Activated CD8-positive, alpha-beta T cell treated with anti-CD3 and anti-CD28 coated beads for 36 hours (primary cell): ENCODE data around the gene CAPN6. TPM values are rescaled to one million over a fixed set of nuclear protein-coding genes. Genes with fewer than 3 reads are reported as not detected.

Experiments
- ATAC-seq: fragments of 200-7000 bp; cut with Tn5 transposase; one replicate; pipeline ENCODE4 v1.10.0; 2021; ENCODE audit warnings: mild to moderate bottlenecking, moderate library complexity
- CTCF ChIA-PET: fragments of 350-600 bp; sonication (Branson Sonifier 250); formaldehyde crosslinking; loops from one replicate; lab custom pipeline; 2021; ENCODE audit warnings: antibody characterized with exemption; lab: Charles Lee
- POLR2A ChIA-PET: fragments of 350-600 bp; sonication (Branson Sonifier 250); formaldehyde crosslinking; loops from one replicate; lab custom pipeline; 2021; ENCODE audit warnings: antibody characterized with exemption; lab: Charles Lee
- DNase-seq: peaks from one replicate; pipeline ENCODE4 v3.0.0-alpha.2; 2020
- H3K27ac Mint-ChIP-seq: one replicate; pipeline ENCODE4 v1.8.0; 2021; ENCODE audit warnings: mild to moderate bottlenecking, mixed read lengths
- H3K27me3 Mint-ChIP-seq: one replicate; pipeline ENCODE4 v1.8.0; 2021; ENCODE audit warnings: mixed read lengths
- H3K36me3 Mint-ChIP-seq: one replicate; pipeline ENCODE4 v1.8.0; 2021; ENCODE audit warnings: low read depth, mixed read lengths
- H3K4me1 Mint-ChIP-seq: one replicate; pipeline ENCODE4 v1.8.0; 2021; ENCODE audit warnings: low read depth, mixed read lengths
- H3K4me3 Mint-ChIP-seq: one replicate; pipeline ENCODE4 v1.8.0; 2021; ENCODE audit warnings: mild to moderate bottlenecking, moderate library complexity, mixed read lengths
- H3K9me3 Mint-ChIP-seq: one replicate; pipeline ENCODE4 v1.8.0; 2021; ENCODE audit warnings: mixed read lengths
- intact Hi-C: fragments of 100-400 bp; cut with micrococcal nuclease; formaldehyde crosslinking; loops from one replicate; pipeline ENCODE4 v1.10.0; 2022
- total RNA-seq, 2 experiments: library from RNA; stranded (reverse); gene quantifications; one replicate each; pipeline ENCODE4 v1.2.3, GENCODE V29; 2021
- TF ChIP-seq, protein P1 (sequence below): fragments of 200-600 bp; IDR thresholded peaks from one replicate; pipeline ENCODE4 v1.8.0; 2022; ENCODE audit warnings: antibody characterized with exemption, mild to moderate bottlenecking

The CAPN6 gene
- total RNA-seq, 2 experiments from 2014 or later: not detected

DNA sequence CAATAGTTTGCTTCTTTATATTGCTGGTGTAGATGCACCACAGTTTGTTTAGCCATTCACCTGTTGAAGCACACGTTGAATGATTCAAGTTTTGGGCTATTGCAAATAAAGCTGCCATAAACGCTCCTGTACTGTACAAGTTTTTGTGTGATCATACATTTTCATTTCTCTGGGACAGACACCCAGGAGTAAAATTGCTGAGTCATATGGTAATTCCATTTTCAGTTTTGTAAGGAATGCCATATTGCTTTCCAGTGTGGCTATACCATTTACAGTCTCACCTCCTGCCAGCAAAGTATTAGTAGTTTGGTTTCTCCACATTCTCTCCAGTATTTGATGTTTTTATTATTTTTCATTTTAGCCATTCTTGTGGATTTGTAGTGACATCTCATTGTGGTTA is 32.0 kb upstream of the CAPN6 start:
- CTCF ChIA-PET: no interaction called here
- intact Hi-C loops: no loop called here
- H3K9me3 Mint-ChIP-seq: no peaks in the 10 kb centered on the region
- DNase-seq (no peak), ATAC-seq (no peak)
- POLR2A ChIA-PET: no interaction called here
- H3K4me3 Mint-ChIP-seq: no peak overlapping the region
- TF ChIP-seq, protein P1, sequence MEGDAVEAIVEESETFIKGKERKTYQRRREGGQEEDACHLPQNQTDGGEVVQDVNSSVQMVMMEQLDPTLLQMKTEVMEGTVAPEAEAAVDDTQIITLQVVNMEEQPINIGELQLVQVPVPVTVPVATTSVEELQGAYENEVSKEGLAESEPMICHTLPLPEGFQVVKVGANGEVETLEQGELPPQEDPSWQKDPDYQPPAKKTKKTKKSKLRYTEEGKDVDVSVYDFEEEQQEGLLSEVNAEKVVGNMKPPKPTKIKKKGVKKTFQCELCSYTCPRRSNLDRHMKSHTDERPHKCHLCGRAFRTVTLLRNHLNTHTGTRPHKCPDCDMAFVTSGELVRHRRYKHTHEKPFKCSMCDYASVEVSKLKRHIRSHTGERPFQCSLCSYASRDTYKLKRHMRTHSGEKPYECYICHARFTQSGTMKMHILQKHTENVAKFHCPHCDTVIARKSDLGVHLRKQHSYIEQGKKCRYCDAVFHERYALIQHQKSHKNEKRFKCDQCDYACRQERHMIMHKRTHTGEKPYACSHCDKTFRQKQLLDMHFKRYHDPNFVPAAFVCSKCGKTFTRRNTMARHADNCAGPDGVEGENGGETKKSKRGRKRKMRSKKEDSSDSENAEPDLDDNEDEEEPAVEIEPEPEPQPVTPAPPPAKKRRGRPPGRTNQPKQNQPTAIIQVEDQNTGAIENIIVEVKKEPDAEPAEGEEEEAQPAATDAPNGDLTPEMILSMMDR: no peak
- no peaks in the 10 kb centered on the region for H3K36me3 Mint-ChIP-seq
- H3K27me3 Mint-ChIP-seq: no peaks in the 10 kb centered on the region
- no peaks in the 10 kb centered on the region for H3K4me1 Mint-ChIP-seq
- H3K27ac Mint-ChIP-seq: no peak overlapping the region

DNA sequence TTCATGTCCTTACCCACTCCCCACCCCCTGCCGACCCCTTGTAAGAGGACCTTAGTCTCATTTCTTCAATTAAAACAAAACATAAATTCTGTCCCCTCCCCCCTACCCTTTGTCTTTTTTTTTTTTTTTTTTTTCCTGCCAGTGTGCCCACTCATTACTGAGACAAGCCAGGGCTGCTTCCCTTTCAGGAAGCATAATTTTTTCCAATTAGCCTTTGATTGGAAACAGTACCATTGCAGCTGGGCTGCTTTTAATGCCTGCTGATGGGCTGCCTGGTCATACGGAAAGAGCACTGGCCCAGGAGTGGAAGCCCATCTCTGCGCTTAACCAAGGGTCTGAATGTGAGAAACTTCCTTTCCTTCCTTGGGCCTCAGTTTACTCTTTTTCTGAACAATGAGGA is 18.6 kb upstream of the CAPN6 start:
- TF ChIP-seq, protein P1: no peak
- no peak for DNase-seq
- CTCF ChIA-PET: no interaction called here
- no peak for ATAC-seq
- Mint-ChIP-seq H3K4me1 (no peaks in the 10 kb centered on the region), H3K27me3 (no peaks in the 10 kb centered on the region), H3K27ac (no peak overlapping the region), H3K9me3 (no peaks in the 10 kb centered on the region), H3K4me3 (no peak overlapping the region), H3K36me3 (no peaks in the 10 kb centered on the region)
- intact Hi-C loops: no loop called here
- POLR2A ChIA-PET: no interaction called here

DNA sequence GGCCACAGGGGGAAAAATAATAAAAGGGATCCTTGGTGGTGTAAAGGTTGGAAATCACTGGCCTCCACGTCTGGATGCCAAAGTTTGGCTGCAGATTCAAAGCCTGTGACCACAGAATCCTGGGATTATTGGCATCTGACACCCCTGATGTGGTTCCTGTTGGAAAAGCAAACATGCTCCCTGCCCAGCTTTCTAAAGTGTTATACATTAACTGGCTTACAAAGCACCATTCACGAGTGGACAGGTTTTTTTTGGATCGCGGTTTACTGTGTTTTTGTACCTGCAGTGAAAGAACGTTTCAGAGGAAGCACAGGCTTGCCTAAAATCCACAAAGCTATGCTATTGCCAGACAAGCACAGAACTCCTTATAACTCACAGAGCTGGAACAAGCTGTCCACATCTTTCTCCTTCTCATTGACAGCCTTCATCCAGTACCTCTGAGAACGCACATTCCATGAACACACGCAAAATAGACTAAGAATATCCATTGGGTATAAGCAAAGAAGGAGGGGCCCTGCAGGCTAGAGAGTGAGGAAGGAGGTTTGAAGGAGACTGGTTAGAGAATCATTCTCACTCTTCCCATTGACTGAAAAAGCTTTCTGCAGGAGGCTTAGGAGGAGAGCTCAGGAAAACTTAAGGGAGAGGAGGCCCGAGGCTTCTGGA is 14.5 kb upstream of the CAPN6 start:
- intact Hi-C loops: no loop called here
- Mint-ChIP-seq H3K27me3 (no peaks in the 10 kb centered on the region), H3K4me1 (no peaks in the 10 kb centered on the region), H3K9me3 (no peaks in the 10 kb centered on the region), H3K36me3 (no peaks in the 10 kb centered on the region), H3K27ac (no peak overlapping the region), H3K4me3 (no peak overlapping the region)
- TF ChIP-seq, protein P1: no peak
- ATAC-seq: no peak
- DNase-seq: no peak
- ChIA-PET CTCF (no interaction called here), POLR2A (no interaction called here)

DNA sequence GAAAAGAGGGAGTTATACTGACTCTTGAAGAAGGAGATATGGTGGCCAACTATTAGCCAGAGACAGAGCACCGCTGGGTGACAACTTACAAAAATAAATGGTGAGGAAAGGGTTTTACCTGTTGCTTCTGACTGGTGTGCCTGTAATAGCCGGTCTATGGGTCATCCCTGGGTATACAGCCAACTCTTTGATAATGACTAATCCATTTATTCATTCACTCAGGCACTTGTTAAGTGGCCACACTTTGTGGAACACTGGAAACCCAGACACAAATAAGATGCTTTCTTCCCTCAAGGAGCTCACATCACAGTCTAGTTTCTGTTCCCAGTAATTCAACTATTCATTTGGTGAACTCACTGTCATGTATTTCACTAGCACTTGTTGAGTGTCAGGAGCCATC is 13.2 kb upstream of the CAPN6 start:
- H3K36me3 Mint-ChIP-seq: no peaks in the 10 kb centered on the region
- no peaks in the 10 kb centered on the region for H3K27me3 Mint-ChIP-seq
- H3K4me1 Mint-ChIP-seq: no peaks in the 10 kb centered on the region
- TF ChIP-seq, protein P1: no peak
- ChIA-PET CTCF (no interaction called here), POLR2A (no interaction called here)
- H3K4me3 Mint-ChIP-seq: no peak overlapping the region
- ATAC-seq (no peak), DNase-seq (no peak)
- H3K27ac Mint-ChIP-seq: no peak overlapping the region
- H3K9me3 Mint-ChIP-seq: no peaks in the 10 kb centered on the region
- intact Hi-C loops: no loop called here

DNA sequence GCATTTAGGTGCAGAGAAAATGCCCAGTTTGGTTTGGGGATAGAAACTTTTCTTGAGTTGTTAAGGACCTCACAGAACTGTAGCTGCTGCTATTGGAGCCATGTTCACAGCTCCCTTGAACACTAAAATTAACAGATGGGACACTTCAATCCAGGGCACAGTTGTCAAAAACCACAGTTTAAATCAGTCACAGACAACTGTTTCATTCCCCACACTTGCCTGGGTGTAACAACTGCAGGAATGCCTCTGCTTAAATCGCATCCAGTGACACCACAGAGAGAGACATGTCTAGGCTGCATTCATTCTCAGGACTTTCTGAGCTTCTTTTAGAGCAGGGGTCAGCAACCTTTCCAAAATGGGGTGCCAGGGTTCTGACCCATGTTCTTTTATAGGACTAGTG is 12.7 kb upstream of the CAPN6 start:
- DNase-seq (no peak), ATAC-seq (no peak)
- CTCF ChIA-PET: no interaction called here
- TF ChIP-seq, protein P1: no peak
- H3K27ac Mint-ChIP-seq: no peak overlapping the region
- no peaks in the 10 kb centered on the region for H3K9me3 Mint-ChIP-seq
- POLR2A ChIA-PET: no interaction called here
- no peak overlapping the region for H3K4me3 Mint-ChIP-seq
- H3K36me3 Mint-ChIP-seq: no peaks in the 10 kb centered on the region
- no peaks in the 10 kb centered on the region for H3K27me3 Mint-ChIP-seq
- intact Hi-C loops: no loop called here
- no peaks in the 10 kb centered on the region for H3K4me1 Mint-ChIP-seq
